GM11168 (cell line): ENCODE data around the gene ACER1.

Experiments used
- in situ Hi-C: fragments of 300-500 bp; cut with MboI; formaldehyde crosslinking; loops from one replicate; pipeline ENCODE4 v1.12.0; 2022; ENCODE audit warnings: low sequenced_read_pairs; ENCODE audit not compliant: unreplicated experiment

The ACER1 gene

GRCh38 chr19:6270822-6271221 is 62.6 kb downstream of the ACER1 start:
- in situ Hi-C loops: loop anchor here (5.0 kb wide), 1 partner anchor 34 kb away; no protein-coding TSS in a partner anchor

DNA sequence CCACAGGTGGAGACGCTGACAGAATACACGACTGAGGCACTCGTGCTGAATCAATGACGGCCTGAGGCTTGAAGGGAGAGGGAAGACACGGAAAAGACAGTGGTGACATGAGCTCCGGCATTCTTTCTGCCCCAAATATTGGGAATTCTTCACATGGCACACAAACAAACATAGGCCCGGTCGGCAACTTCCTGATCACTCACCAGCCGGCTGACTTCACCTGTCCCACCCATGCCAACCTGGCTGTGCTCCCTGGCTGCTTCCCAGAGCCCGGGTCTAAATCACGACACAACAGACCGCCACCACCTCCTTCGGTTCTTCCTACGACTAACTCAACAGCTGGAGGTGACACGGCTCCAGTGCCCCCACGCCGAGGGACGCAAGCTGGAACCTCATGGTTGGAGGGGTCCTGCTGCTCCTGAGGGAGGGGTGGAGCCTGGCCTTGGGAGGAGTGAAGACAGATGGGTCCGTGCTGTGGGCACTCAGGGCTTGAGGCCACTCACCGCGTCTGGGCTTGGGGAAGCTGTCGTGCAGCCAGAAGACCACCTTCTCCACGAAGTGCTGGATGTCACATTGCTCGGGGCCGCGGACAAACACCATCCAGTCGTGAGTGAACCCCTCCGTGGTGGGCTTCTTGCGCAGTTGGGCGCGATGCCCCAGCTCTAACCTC is 63.2 kb downstream of the ACER1 start:
- in situ Hi-C loops: loop anchor here (5.0 kb wide), 1 partner anchor 33 kb away; no protein-coding TSS in a partner anchor

DNA sequence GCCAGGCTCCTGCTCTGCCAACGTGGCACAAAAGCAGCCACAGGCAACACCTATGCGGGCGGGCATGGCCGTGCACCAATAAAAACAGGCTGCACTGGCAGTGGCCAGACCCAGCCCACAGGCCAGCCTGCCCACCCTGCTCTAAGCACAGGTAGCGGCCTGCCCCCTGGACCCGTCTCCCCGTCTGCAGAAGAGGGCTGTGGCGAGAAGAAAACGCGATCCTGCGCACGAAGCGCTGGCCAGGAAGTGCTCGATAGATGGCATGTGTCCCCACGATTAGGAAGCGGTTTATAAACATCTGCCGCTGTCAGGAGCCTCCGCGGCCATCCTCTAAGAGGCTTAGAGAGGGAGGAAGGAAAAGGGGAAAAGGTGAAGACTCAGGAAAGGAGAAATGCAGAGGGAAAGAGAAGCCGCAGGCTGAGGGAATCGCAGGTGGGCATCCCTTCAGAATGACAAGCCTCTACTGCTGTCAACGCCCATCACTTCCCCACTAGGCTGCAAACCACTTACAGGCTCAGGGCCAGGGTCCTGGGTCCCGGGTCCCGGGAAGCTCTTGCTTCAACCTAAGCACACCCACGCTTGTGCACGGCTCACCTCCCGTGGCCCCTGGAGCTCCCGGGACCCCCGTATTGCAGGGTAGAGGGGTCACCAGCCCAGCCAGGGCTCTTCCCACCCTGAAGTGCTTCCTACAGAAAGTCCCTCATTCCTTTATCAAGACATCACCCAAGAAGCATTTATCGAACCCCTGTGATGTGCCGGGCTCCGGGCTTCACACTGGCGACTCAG is 64.1 kb downstream of the ACER1 start:
- in situ Hi-C loops: no loop called here

DNA sequence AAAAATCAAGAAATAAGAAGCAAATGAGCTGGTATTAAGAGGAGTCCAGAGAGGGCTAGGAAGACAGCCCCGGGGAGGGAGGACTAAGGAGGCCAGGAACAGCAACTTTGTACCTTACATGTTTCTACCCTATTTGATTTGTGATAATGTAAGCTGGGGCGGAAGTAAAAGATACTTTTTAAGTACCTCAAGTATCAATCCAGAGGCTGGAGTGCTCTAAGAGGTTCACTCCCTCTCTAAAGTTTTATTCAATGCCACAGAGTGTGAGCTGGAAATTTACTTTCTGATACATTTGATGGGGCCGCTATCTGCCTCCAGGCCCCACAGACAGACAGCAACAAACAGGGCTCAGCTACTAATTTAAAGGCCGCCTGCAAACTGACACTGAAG is 65.0 kb downstream of the ACER1 start:
- in situ Hi-C loops: no loop called here

GRCh38 chr19:6267552-6268381 is 65.6 kb downstream of the ACER1 start:
- in situ Hi-C loops: no loop called here

- in situ Hi-C loops: no loop called here
Observed at GRCh38 chr19:6264803-6265202, 68.6 kb downstream of the ACER1 start.

DNA sequence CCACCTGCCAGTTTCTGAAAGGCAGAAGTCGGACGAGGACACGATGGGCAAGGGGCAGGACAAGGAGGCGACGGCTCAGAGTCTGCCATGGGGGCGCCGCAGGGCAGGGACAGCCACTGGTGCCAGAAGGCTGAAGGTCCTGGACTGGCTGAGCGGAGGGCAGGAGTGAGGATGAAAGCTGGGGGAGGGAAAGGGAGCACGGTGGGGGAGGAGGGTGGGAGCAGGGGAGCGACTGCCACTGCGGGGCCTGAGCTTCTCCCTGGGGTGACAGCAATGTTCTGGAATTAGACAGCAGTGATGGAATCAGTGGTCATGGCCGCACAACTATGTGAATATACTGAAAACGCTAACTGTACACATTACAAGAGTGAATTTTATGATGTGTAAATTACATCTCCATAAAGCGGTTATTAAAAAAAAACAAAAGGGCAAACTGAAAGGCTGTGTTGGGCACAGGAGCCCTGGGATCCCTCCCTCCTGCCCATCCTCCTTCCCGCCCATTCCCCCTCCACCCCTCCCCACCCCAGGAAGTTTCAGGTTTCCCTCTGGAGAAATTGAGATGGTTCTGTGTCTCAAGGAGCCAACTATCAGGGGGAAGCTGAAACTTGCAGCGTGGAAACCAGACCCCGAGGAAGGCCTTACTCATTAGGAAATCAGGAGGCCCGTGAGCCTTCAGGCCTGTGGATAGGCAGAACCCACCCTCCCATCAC is 69.5 kb downstream of the ACER1 start:
- in situ Hi-C loops: no loop called here

- in situ Hi-C loops: no loop called here
Observed at GRCh38 chr19:6263306-6263705, 70.1 kb downstream of the ACER1 start.

GRCh38 chr19:6262519-6262918 is 70.9 kb downstream of the ACER1 start:
- in situ Hi-C loops: no loop called here

- in situ Hi-C loops: no loop called here
Observed at GRCh38 chr19:6261883-6262282, 71.5 kb downstream of the ACER1 start.

DNA sequence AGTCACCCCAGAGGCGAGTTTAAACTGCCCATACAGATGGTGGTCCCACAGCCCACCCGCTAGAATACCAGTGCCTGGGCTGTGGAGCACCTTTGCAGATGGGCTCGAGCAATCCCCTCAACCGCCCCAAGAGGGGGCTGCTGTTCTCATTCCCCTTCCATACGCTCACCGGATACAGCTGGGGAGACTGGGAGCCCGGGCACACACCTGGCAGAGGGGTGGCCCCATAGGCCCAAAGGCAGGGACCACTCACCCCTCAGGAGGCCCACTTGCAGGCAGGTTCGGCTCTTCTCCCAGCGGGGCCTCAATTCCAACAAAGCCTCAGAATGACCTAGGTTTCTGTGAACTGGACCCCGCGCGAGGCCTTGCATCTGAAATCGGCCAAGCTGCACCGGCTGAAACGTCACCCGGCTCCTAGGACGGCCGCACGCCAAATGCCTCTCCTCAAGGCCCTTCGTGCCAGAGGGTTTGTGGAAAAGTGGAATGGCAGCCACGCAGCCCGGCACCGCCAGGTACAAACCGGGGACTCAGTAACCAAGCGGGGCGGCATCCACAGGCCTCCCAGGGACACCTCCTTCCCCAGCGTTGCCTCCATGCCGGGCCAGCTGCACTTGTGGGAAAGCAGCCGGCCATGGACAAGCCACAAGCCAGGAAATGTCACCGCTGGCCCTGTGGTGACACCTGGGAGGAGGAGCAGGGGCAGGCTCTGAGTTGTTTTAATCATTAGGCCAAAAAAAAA is 72.3 kb downstream of the ACER1 start:
- in situ Hi-C loops: no loop called here

- in situ Hi-C loops: no loop called here
Observed at GRCh38 chr19:6260376-6260775, 73.0 kb downstream of the ACER1 start.

- in situ Hi-C loops: no loop called here
Observed at GRCh38 chr19:6259312-6259861, 74.0 kb downstream of the ACER1 start.

DNA sequence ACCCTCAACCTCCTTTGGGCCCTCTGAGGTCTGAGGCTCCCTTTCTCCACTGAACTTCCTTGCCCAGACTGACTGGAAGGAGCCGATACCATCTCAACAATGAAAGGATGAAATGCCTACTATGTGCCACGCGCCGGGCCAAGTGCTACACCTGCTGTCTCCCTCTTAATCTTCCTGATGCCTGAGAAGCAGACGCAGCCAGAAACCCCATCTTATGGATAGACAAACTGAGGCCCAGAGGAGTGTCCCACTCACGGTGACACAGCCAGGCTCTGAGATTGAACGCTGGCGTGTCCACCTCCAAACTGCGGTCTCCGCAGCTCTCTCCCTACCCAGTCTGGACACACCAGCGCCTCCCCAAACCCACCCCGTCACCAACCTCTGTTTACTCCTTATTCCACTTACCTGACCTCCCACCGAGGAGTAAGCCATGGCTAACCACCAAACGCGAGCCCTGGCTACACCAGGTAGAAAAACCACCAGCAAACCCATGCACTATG is 74.5 kb downstream of the ACER1 start:
- in situ Hi-C loops: no loop called here
